Natural killer cell treated with Interleukin-12 subunit alpha and Interleukin-12 subunit beta and Interleukin-15 and Interleukin-18, amount 100 ng/mL, for 72 hours (primary cell): ENCODE data around the gene YY1AP1. TPM values are rescaled to one million over a fixed set of nuclear protein-coding genes. Genes with fewer than 3 reads are reported as not detected.
"Not testable (repeated sequence)": the region's sequence is repeated elsewhere in the genome, so short reads cannot be mapped to it uniquely, and the experiment has no call there.

ENCODE experiments used
- ATAC-seq, 2 donors: fragments of 150-1000 bp; cut with Tn5 transposase in 1 of 2; sonication (Bioruptor Pico), chemical (Tn5 transposase) in 1 of 2; 2 replicates each; pipeline ENCODE4 v1.10.0; 2021
- DNase-seq: peaks from one replicate; pipeline ENCODE4 v3.0.0; 2022; ENCODE audit warnings: low spot score
- H3K27ac Mint-ChIP-seq, 2 donors: 1 replicate in 1 of 2; 2 replicates in 1 of 2; pipeline ENCODE4 v1.8.0; 2022; ENCODE audit warnings: mixed read lengths in 2 of 2, mild to moderate bottlenecking in 1 of 2, moderate library complexity in 1 of 2
- H3K27me3 Mint-ChIP-seq, 2 donors: 1 replicate in 1 of 2; 2 replicates in 1 of 2; pipeline ENCODE4 v1.8.0; 2022; ENCODE audit warnings: mixed read lengths in 2 of 2
- H3K36me3 Mint-ChIP-seq: one replicate; pipeline ENCODE4 v1.8.0; 2022; ENCODE audit warnings: mixed read lengths
- H3K4me1 Mint-ChIP-seq, 2 donors: 1 replicate in 1 of 2; 2 replicates in 1 of 2; pipeline ENCODE4 v1.8.0; 2022; ENCODE audit warnings: low read depth in 2 of 2, mixed read lengths in 2 of 2, mild to moderate bottlenecking in 1 of 2
- H3K4me3 Mint-ChIP-seq: one replicate; pipeline ENCODE4 v1.8.0; 2022; ENCODE audit warnings: mixed read lengths
- H3K9me3 Mint-ChIP-seq: 2 replicates; pipeline ENCODE4 v1.8.0; 2022; ENCODE audit warnings: mixed read lengths
- total RNA-seq, 2 donors: library from RNA; stranded (reverse); gene quantifications; one replicate each; pipeline ENCODE4 v1.2.3, GENCODE V29; 2022

Gene YY1AP1
- total RNA-seq, 2 donors from 2014 or later, result 73.3 to 88.9 TPM

GRCh38 chr1:155681776-155682175 lies 6.8 kb downstream of the YY1AP1 start:
- Mint-ChIP-seq H3K9me3 (no peaks in the 10 kb centered on the region), H3K27ac (no peak overlapping the region), H3K36me3 (peaks cover 13% of the 10 kb centered on the region), H3K4me3 (no peak overlapping the region), H3K27me3 (no peaks in the 10 kb centered on the region), H3K4me1 (peaks cover 28 to 34% of the 10 kb centered on the region in 2 donors)
- DNase-seq, result no peak
- ATAC-seq, result no peak

- peaks cover 20 to 21% of the 10 kb centered on the region in 2 donors for H3K4me1 Mint-ChIP-seq
- H3K4me3 Mint-ChIP-seq, result no peak overlapping the region
- peak overlapping the region in 1 of 2 donors; percentile 21 for H3K27ac Mint-ChIP-seq
- DNase-seq (no peak), ATAC-seq (no peak)
- no peaks in the 10 kb centered on the region for H3K9me3 Mint-ChIP-seq
- no peaks in the 10 kb centered on the region for H3K27me3 Mint-ChIP-seq
- H3K36me3 Mint-ChIP-seq, result peaks cover 12% of the 10 kb centered on the region
These were observed 8.0 kb downstream of the YY1AP1 start for GRCh38 chr1:155680531-155680930.

- H3K4me1 Mint-ChIP-seq, result peaks cover 6 to 14% of the 10 kb centered on the region in 2 donors
- not testable (repeated sequence) for H3K9me3 Mint-ChIP-seq, ATAC-seq, H3K27me3 Mint-ChIP-seq, H3K27ac Mint-ChIP-seq, DNase-seq, H3K4me3 Mint-ChIP-seq
- peaks cover 17% of the 10 kb centered on the region for H3K36me3 Mint-ChIP-seq
These were observed 9.6 kb downstream of the YY1AP1 start for GRCh38 chr1:155678992-155679391.

GRCh38 chr1:155678027-155678426 lies 10.5 kb downstream of the YY1AP1 start:
- H3K36me3 Mint-ChIP-seq, result peaks cover 20% of the 10 kb centered on the region
- no peak for DNase-seq
- no peak for ATAC-seq
- no peaks in the 10 kb centered on the region for H3K9me3 Mint-ChIP-seq
- H3K27me3 Mint-ChIP-seq, result no peaks in the 10 kb centered on the region
- no peak overlapping the region for H3K27ac Mint-ChIP-seq
- peaks cover 6 to 9% of the 10 kb centered on the region in 2 donors for H3K4me1 Mint-ChIP-seq
- H3K4me3 Mint-ChIP-seq, result no peak overlapping the region

GRCh38 chr1:155673003-155673402 lies 15.6 kb downstream of the YY1AP1 start:
- ATAC-seq (no peak), DNase-seq (no peak)
- H3K9me3 Mint-ChIP-seq, result no peaks in the 10 kb centered on the region
- no peaks in the 10 kb centered on the region for H3K4me1 Mint-ChIP-seq
- H3K4me3 Mint-ChIP-seq, result no peak overlapping the region
- peaks cover 43% of the 10 kb centered on the region for H3K36me3 Mint-ChIP-seq
- no peaks in the 10 kb centered on the region for H3K27me3 Mint-ChIP-seq
- no peak overlapping the region for H3K27ac Mint-ChIP-seq

GRCh38 chr1:155671750-155672149 lies 16.8 kb downstream of the YY1AP1 start:
- peaks cover 42% of the 10 kb centered on the region for H3K36me3 Mint-ChIP-seq
- no peak overlapping the region for H3K4me3 Mint-ChIP-seq
- no peak overlapping the region for H3K27ac Mint-ChIP-seq
- no peak for ATAC-seq
- H3K9me3 Mint-ChIP-seq, result no peaks in the 10 kb centered on the region
- no peak for DNase-seq
- no peaks in the 10 kb centered on the region for H3K27me3 Mint-ChIP-seq
- H3K4me1 Mint-ChIP-seq, result no peaks in the 10 kb centered on the region

GRCh38 chr1:155669233-155670162 lies 19.1 kb downstream of the YY1AP1 start:
- DNase-seq, result no peak
- Mint-ChIP-seq H3K27ac (no peak overlapping the region), H3K4me3 (no peak overlapping the region), H3K4me1 (peaks cover 0 to 3% of the 10 kb centered on the region in 2 donors), H3K36me3 (peaks cover 34% of the 10 kb centered on the region), H3K27me3 (no peaks in the 10 kb centered on the region), H3K9me3 (no peaks in the 10 kb centered on the region)
- no peak for ATAC-seq

- not testable (repeated sequence) for H3K27ac Mint-ChIP-seq, ATAC-seq, H3K27me3 Mint-ChIP-seq, H3K4me3 Mint-ChIP-seq, DNase-seq, H3K4me1 Mint-ChIP-seq, H3K9me3 Mint-ChIP-seq
- H3K36me3 Mint-ChIP-seq, result peaks cover 37% of the 10 kb centered on the region
These were observed 27.3 kb downstream of the YY1AP1 start for GRCh38 chr1:155661239-155661638.

- DNase-seq, result no peak
- Mint-ChIP-seq H3K27me3 (no peaks in the 10 kb centered on the region), H3K9me3 (no peaks in the 10 kb centered on the region), H3K4me3 (no peak overlapping the region), H3K4me1 (peaks cover 0 to 3% of the 10 kb centered on the region in 2 donors), H3K27ac (no peak overlapping the region), H3K36me3 (peaks cover 32% of the 10 kb centered on the region)
- ATAC-seq, result no peak
These were observed 31.1 kb downstream of the YY1AP1 start for GRCh38 chr1:155657463-155657862.

- Mint-ChIP-seq H3K4me1 (peaks cover 0 to 3% of the 10 kb centered on the region in 2 donors), H3K27ac (no peak overlapping the region), H3K9me3 (no peaks in the 10 kb centered on the region), H3K27me3 (peaks cover 0 to 2% of the 10 kb centered on the region in 2 donors), H3K4me3 (no peak overlapping the region), H3K36me3 (no peaks in the 10 kb centered on the region)
- DNase-seq (no peak), ATAC-seq (no peak)
These were observed 35.6 kb downstream of the YY1AP1 start for GRCh38 chr1:155652951-155653350.

- peaks cover 0 to 2% of the 10 kb centered on the region in 2 donors for H3K27me3 Mint-ChIP-seq
- H3K4me3 Mint-ChIP-seq, result no peak overlapping the region
- H3K27ac Mint-ChIP-seq, result no peak overlapping the region
- H3K9me3 Mint-ChIP-seq, result no peaks in the 10 kb centered on the region
- no peaks in the 10 kb centered on the region for H3K36me3 Mint-ChIP-seq
- H3K4me1 Mint-ChIP-seq, result peaks cover 0 to 3% of the 10 kb centered on the region in 2 donors
- DNase-seq, result no peak
- no peak for ATAC-seq
These were observed 36.5 kb downstream of the YY1AP1 start for GRCh38 chr1:155651861-155652661.

- no peak overlapping the region for H3K27ac Mint-ChIP-seq
- peaks cover 0 to 5% of the 10 kb centered on the region in 2 donors for H3K27me3 Mint-ChIP-seq
- no peak for DNase-seq
- peaks cover 0 to 3% of the 10 kb centered on the region in 2 donors for H3K4me1 Mint-ChIP-seq
- no peaks in the 10 kb centered on the region for H3K36me3 Mint-ChIP-seq
- no peaks in the 10 kb centered on the region for H3K9me3 Mint-ChIP-seq
- ATAC-seq, result no peak
- H3K4me3 Mint-ChIP-seq, result no peak overlapping the region
These were observed 38.3 kb downstream of the YY1AP1 start for GRCh38 chr1:155650231-155650757.

GRCh38 chr1:155649676-155650075 lies 38.9 kb downstream of the YY1AP1 start:
- H3K27ac Mint-ChIP-seq, result no peak overlapping the region
- DNase-seq, result no peak

More at GRCh38 chr1:155649676-155650075, 38.9 kb downstream of the YY1AP1 start:
- Mint-ChIP-seq H3K36me3 (no peaks in the 10 kb centered on the region), H3K4me1 (peaks cover 0 to 3% of the 10 kb centered on the region in 2 donors), H3K9me3 (no peaks in the 10 kb centered on the region), H3K27me3 (peaks cover 0 to 5% of the 10 kb centered on the region in 2 donors), H3K4me3 (no peak overlapping the region)
- no peak for ATAC-seq
